HG02610 (cell line): Measurements from ENCODE around the gene COA1.
"Not testable (repeated sequence)": the region's sequence is repeated elsewhere in the genome, so short reads cannot be mapped to it uniquely, and the experiment has no call there.

Source experiments
- ATAC-seq: cut with Tn5 transposase; IDR thresholded peaks from one replicate; pipeline ENCODE4 v1.9.1; 2021; ENCODE audit warnings: mild to moderate bottlenecking, moderate library complexity; ENCODE audit not compliant: unreplicated experiment

Gene COA1, protein sequence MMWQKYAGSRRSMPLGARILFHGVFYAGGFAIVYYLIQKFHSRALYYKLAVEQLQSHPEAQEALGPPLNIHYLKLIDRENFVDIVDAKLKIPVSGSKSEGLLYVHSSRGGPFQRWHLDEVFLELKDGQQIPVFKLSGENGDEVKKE

DNA sequence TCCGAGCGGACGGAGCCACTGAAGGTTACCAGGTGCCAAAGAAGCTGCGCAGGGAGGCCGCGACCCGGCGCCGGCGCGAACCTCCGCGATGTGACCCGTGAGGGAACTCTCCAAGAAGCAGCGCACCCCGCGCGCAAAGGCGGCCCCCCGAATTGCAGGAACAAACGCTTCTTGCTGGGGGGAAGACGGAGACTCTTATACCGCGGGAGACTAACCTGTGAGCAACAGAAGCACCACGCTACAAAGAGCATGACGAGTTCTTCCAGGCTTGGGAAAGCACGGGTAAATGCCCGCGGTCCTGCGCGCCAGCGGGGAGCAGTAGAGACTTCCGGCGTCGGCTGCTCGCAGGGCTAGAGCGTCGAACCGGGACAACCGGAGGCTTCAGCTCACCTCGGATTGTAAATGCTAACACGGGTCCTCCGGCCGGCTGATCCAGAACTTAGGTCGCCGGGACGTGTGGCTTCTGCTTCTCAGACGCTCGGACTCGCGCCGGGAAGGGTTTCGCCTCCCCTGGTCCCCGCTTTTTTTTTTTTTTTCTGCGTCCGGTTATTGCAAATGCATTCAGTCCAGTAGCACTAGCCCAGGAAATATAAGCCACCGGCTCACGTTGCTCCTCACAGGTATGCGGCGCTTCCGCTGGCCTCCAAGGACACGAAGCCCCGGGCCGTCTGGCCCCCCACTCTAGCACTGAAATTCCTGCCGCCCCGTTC lies at the start of gene COA1:
COA1 (minus strand) TSS at position 310 of the 710 bp plus-strand sequence. CDS start 80,909 bp downstream, outside the sequence.
- ATAC-seq, result peak; percentile 83

- ATAC-seq, result not testable (repeated sequence)
These were observed 49.1 kb upstream of the COA1 start for GRCh38 chr7:43778293-43779044.

DNA sequence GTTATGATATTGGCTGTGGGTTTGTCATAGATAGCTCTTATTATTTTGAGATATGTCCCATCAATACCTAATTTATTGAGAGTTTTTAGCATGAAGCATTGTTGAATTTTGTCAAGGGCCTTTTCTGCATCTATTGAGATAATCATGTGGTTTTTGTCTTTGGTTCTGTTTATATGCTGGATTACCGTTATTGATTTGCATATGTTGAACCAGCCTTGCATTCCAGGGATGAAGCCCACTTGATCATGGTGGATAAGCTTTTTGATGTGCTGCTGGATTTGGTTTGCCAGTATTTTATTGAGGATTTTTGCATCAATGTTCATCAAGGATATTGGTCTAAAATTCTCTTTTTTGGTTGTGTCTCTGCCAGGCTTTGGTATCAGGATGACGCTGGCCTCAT lies 45.9 kb upstream of the COA1 start:
- ATAC-seq, result not testable (repeated sequence)

GRCh38 chr7:43773268-43773667 lies 43.9 kb upstream of the COA1 start:
- ATAC-seq, result not testable (repeated sequence)

- no peak for ATAC-seq
These were observed 42.2 kb upstream of the COA1 start for GRCh38 chr7:43771573-43771972.

DNA sequence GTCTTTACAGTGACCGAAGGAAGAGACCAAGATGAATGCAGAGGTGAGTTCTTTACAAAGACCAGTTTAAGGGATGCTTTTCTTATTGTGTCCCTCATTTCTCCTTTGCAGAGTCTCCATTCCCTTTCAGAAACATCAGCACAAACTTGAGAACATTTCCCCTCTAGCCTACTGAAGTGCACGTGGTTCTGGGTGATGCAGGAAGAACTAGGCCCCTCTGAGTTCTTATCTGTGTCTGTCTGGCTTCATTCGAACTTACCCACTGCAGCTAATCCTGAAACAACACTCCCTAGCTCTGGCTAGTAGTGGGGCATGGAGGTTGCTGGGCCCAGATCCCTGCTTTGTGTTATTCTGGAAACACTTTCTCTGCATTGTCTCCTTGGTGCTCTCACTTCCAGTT lies 41.8 kb upstream of the COA1 start:
- ATAC-seq, result no peak

DNA sequence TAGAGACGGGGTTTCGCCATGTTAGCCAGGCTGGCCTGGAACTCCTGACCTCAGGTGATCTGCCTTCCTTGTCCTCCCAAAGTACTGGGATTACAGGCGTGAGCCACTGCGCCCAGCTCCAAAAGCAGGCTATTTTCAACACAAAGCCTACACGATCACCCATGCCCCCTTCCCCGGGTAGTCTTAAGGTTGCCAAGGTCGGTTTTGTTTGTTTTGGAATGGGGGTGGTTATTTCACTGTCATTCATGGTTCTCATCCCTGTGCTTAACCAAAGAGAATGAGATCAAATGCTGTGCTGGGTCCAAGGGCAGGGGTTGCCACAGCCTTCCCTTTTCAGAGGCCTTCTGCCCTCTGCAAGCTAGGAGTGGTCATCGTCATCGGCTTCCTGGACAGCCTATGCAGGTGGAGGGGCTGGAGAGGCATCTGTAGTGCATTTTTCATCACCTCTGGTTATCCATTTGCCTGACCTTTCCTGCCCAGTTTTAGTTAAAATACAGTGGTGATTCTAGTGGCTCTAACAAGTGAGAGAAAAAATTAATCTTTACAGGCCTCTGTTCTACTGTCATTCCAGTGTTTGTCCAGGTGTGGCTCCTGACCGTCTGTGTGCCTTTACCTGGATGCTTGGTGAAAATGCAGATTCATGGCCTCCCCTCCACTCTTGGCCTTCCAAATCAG lies 40.6 kb upstream of the COA1 start:
- ATAC-seq, result no peak

- no peak for ATAC-seq
These were observed 40.0 kb upstream of the COA1 start for GRCh38 chr7:43769281-43769680.

DNA sequence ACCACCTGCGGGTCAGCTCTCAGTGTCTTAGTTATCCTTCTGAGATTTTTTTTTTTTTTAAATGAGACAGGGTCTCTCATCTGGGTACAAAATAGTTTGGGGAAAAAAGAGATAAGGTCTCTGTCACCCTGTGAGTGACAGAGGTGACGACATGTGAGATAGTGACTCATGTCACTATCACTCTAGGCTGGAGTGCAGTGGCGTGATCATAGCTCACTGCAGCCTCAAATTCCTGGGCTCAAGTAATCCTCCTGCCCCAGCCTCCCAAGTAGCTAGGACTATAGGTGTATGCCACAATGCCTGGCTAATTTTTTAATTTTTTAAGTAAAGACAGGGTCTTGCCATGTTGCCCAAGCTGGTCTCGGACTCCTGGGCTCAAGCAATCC lies 39.6 kb upstream of the COA1 start:
- no peak for ATAC-seq

DNA sequence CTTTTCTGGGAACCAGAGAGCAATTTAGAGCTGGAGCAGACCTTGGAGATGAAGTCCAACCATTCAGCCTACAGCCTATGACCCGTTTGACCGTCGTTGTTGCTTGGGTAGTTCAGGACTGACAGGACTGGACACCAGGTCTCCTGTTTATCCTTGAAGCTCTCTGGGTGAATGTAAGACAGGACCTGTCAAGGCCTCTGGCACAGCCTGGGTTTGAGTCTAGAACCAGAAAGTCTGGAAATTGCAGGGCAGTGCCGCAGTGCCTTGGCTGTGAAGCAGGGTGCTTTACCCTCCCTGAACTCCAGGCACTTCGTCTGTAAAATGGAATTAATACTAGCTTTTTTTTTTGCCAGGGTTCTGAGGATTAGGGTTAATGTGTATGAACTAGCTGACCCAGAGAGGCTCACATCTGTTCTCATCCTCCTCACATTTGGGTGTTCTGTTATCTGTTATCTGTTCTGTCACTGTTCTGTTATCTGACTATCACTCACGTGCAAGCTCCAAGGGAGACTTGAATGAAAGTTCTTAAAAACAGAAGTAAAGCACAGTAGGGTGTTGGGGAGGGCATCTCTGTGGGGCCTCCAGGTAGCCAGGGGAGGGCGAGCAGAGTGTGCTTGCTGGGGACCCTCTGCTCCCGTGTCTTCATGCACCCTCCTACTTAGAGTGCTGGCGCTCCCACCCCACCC lies 39.0 kb upstream of the COA1 start:
- no peak for ATAC-seq

DNA sequence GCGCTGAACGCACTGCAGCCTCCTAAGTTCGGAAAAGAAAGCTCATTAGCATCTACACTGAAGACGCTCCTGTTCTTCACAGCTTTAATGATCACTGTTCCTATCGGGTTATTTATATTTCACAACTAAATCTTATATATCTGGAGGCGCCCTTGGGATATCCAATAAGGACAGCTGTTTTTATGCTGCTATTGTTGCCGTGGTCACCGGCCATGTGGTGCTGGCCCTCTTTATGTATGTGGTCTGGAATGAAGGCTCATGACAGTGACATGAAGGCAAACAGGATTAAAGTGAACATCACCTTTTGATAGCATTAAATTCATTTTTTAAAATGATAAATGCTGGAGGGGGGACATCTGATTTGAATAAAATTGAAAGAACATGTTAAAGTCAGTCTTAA lies 38.0 kb upstream of the COA1 start:
- ATAC-seq, result no peak

GRCh38 chr7:43766564-43766963 lies 37.2 kb upstream of the COA1 start:
- ATAC-seq, result no peak

GRCh38 chr7:43764807-43765491 lies 35.6 kb upstream of the COA1 start:
- no peak for ATAC-seq

DNA sequence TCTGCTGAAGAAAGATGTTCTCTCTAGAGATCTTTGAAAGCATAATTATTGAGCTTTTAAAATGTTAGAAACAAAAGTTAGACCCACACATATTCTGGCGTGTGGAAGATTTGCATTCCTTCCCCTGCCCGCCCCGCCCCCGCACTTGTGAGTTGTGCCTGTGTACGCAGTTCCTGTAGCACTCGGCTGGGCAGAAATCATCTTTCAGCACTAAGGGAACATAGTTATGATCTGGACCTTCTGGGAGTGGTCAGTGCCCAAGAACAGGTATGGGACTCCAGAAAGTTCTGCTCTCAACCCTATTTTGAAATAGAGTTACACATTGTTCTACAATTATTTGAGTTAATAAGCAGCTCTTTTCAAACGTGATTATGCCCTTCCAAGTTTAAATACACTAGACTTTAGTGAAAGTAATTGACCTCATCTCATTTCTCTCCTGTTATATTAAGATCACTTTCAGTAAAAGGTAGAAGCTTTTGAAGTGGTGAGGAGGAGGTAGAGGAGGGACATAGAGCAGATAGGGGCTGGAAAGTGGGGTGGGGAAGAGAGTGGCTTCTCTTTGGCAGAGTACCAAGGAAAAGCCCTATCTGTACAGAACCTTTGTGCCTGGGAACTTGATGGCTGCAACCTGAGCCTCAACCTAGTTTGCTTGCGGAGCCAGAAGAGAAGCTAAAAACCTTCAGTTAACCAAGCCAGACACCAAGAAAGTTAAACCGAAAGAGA lies 34.9 kb upstream of the COA1 start:
- peak; percentile 58 for ATAC-seq

- ATAC-seq, result no peak
These were observed 33.9 kb upstream of the COA1 start for GRCh38 chr7:43763183-43763582.

DNA sequence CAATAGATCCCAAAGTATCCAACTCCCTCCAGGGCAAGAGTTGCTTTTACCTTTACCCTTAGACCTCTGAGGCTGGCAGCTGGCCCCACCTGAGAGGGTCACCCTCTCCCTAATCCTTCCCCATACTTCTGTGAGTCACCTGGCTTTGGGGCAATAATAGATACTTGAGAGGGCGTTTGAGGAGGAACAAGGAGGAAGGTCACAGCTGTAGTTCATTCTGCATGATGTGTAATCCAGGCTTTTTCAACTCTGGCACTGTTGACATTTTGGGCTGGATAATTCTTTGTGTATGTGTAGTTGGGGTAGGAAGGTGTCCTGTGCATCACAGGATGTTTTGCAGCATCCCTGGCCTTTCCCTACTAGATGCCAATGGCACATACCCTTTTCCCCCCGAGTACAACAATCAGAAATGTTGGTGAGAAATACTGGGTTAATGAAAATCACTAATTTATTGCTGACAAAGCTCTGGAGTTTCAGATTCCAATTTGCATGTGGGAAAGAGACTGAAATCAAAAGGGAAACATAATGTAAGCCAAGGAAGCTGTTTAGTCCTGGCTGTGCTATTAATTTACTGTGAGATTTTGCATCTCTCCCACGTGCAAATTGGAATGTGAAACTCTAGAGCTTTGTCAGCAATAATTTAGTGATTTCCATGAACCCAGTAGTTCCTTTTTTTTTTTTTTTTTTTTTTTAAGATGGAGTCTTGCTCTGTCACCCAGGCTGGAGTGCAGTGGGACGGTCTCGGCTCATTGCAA lies 32.8 kb upstream of the COA1 start:
- no peak for ATAC-seq

GRCh38 chr7:43761382-43761781 lies 32.1 kb upstream of the COA1 start:
- no peak for ATAC-seq

DNA sequence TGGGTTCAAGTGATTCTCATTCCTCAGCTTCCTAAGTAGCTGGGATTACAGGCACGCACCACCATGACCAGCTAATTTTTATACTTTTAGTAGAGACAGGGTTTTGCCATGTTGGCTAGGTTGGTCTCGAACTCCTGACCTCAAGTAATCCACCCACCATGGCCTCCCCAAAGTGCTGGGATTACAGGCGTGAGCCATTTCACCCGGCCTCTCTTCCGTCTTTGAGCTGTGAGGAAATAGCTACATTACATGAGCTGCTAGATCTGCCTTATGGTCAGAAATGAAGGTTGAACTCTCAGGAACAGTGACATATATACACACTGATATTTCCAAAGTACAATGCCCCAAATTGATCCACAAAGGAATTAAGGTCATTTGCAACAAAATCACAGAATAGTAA lies 31.5 kb upstream of the COA1 start:
- no peak for ATAC-seq
